Keratinocyte (primary cell): ENCODE measurements around the gene TRAPPC13.

Experiments
- EZH2 ChIP-seq: IDR thresholded peaks from one replicate; pipeline ENCODE4 v1.6.1; 2012; ENCODE audit warnings: inconsistent platforms, mild to moderate bottlenecking, low read length, moderate library complexity
- TF ChIP-seq, protein P1 (sequence below), 3 experiments: IDR thresholded peaks in 1 of 3; conservative IDR thresholded peaks in 1 of 3; optimal IDR thresholded peaks in 1 of 3; 2 replicates in 2 of 3; 3 replicates in 1 of 3; pipeline versions ENCODE3 to v1.5.1; 2011; ENCODE audit warnings: low read length in 3 of 3, mild to moderate bottlenecking in 3 of 3, moderate library complexity in 2 of 3, control low read depth in 1 of 3, inconsistent platforms in 1 of 3; ENCODE audit not compliant: insufficient read depth in 2 of 3; ENCODE audit errors: extremely low read depth in 1 of 3

DNA sequence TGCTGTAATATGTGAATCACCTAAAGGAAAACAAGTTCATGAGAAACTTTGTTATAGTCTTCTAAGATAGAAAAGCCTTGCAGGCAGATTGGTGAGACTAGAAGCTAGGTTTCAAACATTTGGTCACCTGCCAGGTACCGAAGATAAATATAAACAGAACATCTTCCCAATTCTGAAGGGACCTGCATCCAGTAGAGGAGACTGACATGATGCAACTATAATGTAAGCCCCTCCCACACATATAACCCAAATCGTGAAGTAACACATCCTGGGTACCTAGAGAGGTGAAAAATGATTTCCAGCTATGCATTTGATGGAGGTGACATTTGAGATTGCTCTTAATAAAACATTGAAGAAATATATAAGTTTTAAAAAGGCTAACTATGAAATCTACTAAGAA, 29.9 kb downstream of the TRAPPC13 start:
- TF ChIP-seq EZH2 = no peak
- TF ChIP-seq, protein P1, sequence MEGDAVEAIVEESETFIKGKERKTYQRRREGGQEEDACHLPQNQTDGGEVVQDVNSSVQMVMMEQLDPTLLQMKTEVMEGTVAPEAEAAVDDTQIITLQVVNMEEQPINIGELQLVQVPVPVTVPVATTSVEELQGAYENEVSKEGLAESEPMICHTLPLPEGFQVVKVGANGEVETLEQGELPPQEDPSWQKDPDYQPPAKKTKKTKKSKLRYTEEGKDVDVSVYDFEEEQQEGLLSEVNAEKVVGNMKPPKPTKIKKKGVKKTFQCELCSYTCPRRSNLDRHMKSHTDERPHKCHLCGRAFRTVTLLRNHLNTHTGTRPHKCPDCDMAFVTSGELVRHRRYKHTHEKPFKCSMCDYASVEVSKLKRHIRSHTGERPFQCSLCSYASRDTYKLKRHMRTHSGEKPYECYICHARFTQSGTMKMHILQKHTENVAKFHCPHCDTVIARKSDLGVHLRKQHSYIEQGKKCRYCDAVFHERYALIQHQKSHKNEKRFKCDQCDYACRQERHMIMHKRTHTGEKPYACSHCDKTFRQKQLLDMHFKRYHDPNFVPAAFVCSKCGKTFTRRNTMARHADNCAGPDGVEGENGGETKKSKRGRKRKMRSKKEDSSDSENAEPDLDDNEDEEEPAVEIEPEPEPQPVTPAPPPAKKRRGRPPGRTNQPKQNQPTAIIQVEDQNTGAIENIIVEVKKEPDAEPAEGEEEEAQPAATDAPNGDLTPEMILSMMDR (optimal IDR thresholded peaks at IDR 0.05 in 1 of 3, IDR thresholded peaks at IDR 0.05 in 1 of 3, conservative IDR thresholded peaks at IDR 0.05 in 1 of 3; ENCODE audit: extremely low read depth in 1 of 3, insufficient read depth in 2 of 3, low read length in 3 of 3) = no peak
